OCI-LY1 (cell line): ENCODE data around the gene SEPTIN2.

Source experiments
- H2AFZ ChIP-seq: fragments of 200-600 bp; sonication (generic), shearing (Covaris generic); 2 replicates; pipeline ENCODE4 v1.6.0; 2014; ENCODE audit warnings: antibody characterized with exemption, mild to moderate bottlenecking, low read length
- H3F3A ChIP-seq: fragments of 200-600 bp; sonication (generic), shearing (Covaris generic); 2 replicates; pipeline ENCODE4 v1.6.0; 2014; ENCODE audit warnings: mild to moderate bottlenecking, antibody characterized with exemption, low read length, moderate library complexity; ENCODE audit not compliant: insufficient read depth
- H3K27ac ChIP-seq: fragments of 200-600 bp; sonication (generic); 2 replicates; pipeline ENCODE4 v1.5.1; 2014; ENCODE audit warnings: low read length, mixed run types, mild to moderate bottlenecking, low read depth; ENCODE audit not compliant: poor library complexity, severe bottlenecking
- H3K27me3 ChIP-seq: fragments of 200-600 bp; sonication (generic); 2 replicates; pipeline ENCODE4 v1.6.0; 2014; ENCODE audit warnings: antibody characterized with exemption, mild to moderate bottlenecking, low read length, moderate library complexity; ENCODE audit not compliant: insufficient read depth
- H3K36me3 ChIP-seq: fragments of 200-600 bp; sonication (generic); 2 replicates; pipeline ENCODE4 v1.6.1; 2014; ENCODE audit warnings: mild to moderate bottlenecking, antibody characterized with exemption, low read length, moderate library complexity, mixed read lengths; ENCODE audit not compliant: insufficient read depth
- H3K4me1 ChIP-seq: fragments of 200-600 bp; sonication (generic); 2 replicates; pipeline ENCODE4 v1.5.1; 2014; ENCODE audit warnings: mild to moderate bottlenecking, low read length, moderate library complexity; ENCODE audit not compliant: insufficient read depth, severe bottlenecking
- H3K4me2 ChIP-seq: fragments of 200-600 bp; sonication (generic), shearing (Covaris generic); 2 replicates; pipeline ENCODE4 v1.6.1; 2014; ENCODE audit warnings: low read length
- H3K4me3 ChIP-seq: fragments of 200-600 bp; sonication (generic); 2 replicates; pipeline ENCODE4 v1.5.1; 2014; ENCODE audit warnings: low read length, low read depth, mild to moderate bottlenecking, mixed read lengths; ENCODE audit not compliant: poor library complexity, severe bottlenecking
- H3K79me2 ChIP-seq: fragments of 200-600 bp; shearing (Covaris generic); 2 replicates; pipeline ENCODE4 v1.6.1; 2016; ENCODE audit warnings: mixed run types, low read length, mixed read lengths; ENCODE audit not compliant: insufficient read depth
- H3K9ac ChIP-seq: fragments of 200-600 bp; sonication (generic), shearing (Covaris generic); 2 replicates; pipeline ENCODE4 v1.6.1; 2014; ENCODE audit warnings: mild to moderate bottlenecking, low read length, mixed read lengths
- H3K9me2 ChIP-seq: fragments of 200-600 bp; sonication (generic), shearing (Covaris generic); 2 replicates; pipeline ENCODE4 v1.6.1; 2014; ENCODE audit warnings: low read depth, mild to moderate bottlenecking, low read length, mixed read lengths
- H3K9me3 ChIP-seq: fragments of 200-600 bp; shearing (Covaris generic); 2 replicates; pipeline ENCODE4 v1.6.1; 2014; ENCODE audit warnings: low read length, mixed read lengths
- H4K20me1 ChIP-seq: fragments of 200-600 bp; sonication (generic), shearing (Covaris generic); 2 replicates; pipeline ENCODE4 v1.6.0; 2016; ENCODE audit warnings: mild to moderate bottlenecking, low read length; ENCODE audit not compliant: insufficient read depth
- CTCF ChIP-seq: fragments of 200-600 bp; sonication (generic), shearing (Covaris generic); IDR thresholded peaks from 2 replicates; pipeline ENCODE4 v1.5.1; 2017; ENCODE audit warnings: mild to moderate bottlenecking, antibody characterized with exemption, low read length, moderate library complexity, mixed read lengths
- EZH2 ChIP-seq: fragments of 200-600 bp; sonication (generic), shearing (Covaris generic); IDR thresholded peaks from 2 replicates; pipeline ENCODE4 v1.8.0; 2017; ENCODE audit warnings: borderline replicate concordance, mixed run types, mild to moderate bottlenecking, antibody characterized with exemption, low read length, moderate library complexity, mixed read lengths

Gene SEPTIN2

GRCh38 chr2:241279413-241279812 is 36.3 kb upstream of the SEPTIN2 start:
- H3K27me3 ChIP-seq = no peaks in the 10 kb centered on the region
- H3K9me3 ChIP-seq = no peaks in the 10 kb centered on the region
- H3K79me2 ChIP-seq = no peaks in the 10 kb centered on the region; the same call in 1 of the 2 replicates
- H3K36me3 ChIP-seq = no peaks in the 10 kb centered on the region; the same call in 1 of the 2 replicates
- H3F3A ChIP-seq = no peaks in the 10 kb centered on the region
- no peaks in the 10 kb centered on the region for H3K4me1 ChIP-seq
- H3K9me2 ChIP-seq = no peaks in the 10 kb centered on the region
- no peaks in the 10 kb centered on the region for H4K20me1 ChIP-seq
- TF ChIP-seq CTCF = no peak
- no peak for TF ChIP-seq EZH2
- no peak overlapping the region for H3K9ac ChIP-seq
- H3K27ac ChIP-seq = no peak overlapping the region
- H3K4me3 ChIP-seq = no peak overlapping the region
- no peak overlapping the region for H3K4me2 ChIP-seq
- no peak overlapping the region for H2AFZ ChIP-seq

- H3K9ac ChIP-seq = no peak overlapping the region
- no peaks in the 10 kb centered on the region; the same call in 1 of the 2 replicates for H3K79me2 ChIP-seq
- H2AFZ ChIP-seq = no peak overlapping the region
- H4K20me1 ChIP-seq = no peaks in the 10 kb centered on the region
- H3K36me3 ChIP-seq = no peaks in the 10 kb centered on the region; the same call in 1 of the 2 replicates
- no peaks in the 10 kb centered on the region for H3K4me1 ChIP-seq
- no peaks in the 10 kb centered on the region for H3F3A ChIP-seq
- H3K4me3 ChIP-seq = no peak overlapping the region
- no peaks in the 10 kb centered on the region for H3K9me2 ChIP-seq
- no peaks in the 10 kb centered on the region for H3K27me3 ChIP-seq
- no peaks in the 10 kb centered on the region for H3K9me3 ChIP-seq
- TF ChIP-seq EZH2 (no peak), CTCF (no peak)
- no peak overlapping the region for H3K4me2 ChIP-seq
- no peak overlapping the region for H3K27ac ChIP-seq
These were observed 35.9 kb upstream of the SEPTIN2 start for GRCh38 chr2:241279828-241280227.

- no peaks in the 10 kb centered on the region; the same call in 1 of the 2 replicates for H3K79me2 ChIP-seq
- TF ChIP-seq EZH2 (no peak), CTCF (no peak)
- H3K4me3 ChIP-seq = no peak overlapping the region
- H3K9me2 ChIP-seq = no peaks in the 10 kb centered on the region
- no peaks in the 10 kb centered on the region; the same call in 1 of the 2 replicates for H3K36me3 ChIP-seq
- H3K9ac ChIP-seq = no peak overlapping the region
- H3K4me2 ChIP-seq = no peak overlapping the region
- H3K4me1 ChIP-seq = no peaks in the 10 kb centered on the region
- H4K20me1 ChIP-seq = no peaks in the 10 kb centered on the region
- no peak overlapping the region for H2AFZ ChIP-seq
- no peaks in the 10 kb centered on the region for H3F3A ChIP-seq
- no peaks in the 10 kb centered on the region for H3K27me3 ChIP-seq
- no peaks in the 10 kb centered on the region for H3K9me3 ChIP-seq
- H3K27ac ChIP-seq = no peak overlapping the region
These were observed 35.4 kb upstream of the SEPTIN2 start for GRCh38 chr2:241280291-241280690.
